ENCODE data around the gene WWC1. TPM values are rescaled to one million over a fixed set of nuclear protein-coding genes. Genes with fewer than 3 reads are reported as not detected.
"Not testable (repeated sequence)": the region's sequence is repeated elsewhere in the genome, so short reads cannot be mapped to it uniquely, and the experiment has no call there.

Gene WWC1
- total and polyA plus RNA-seq, 10 of the 15 experiments (the other 5 are each of a cell fraction or from before 2014, with no cell fraction given), result 0.50 to 7.8 (median 2.5) TPM

GRCh38 chr5:168286863-168287262 lies 4.6 kb upstream of the WWC1 start:
- POLR2A ChIA-PET; H3K9me3 ChIP-seq (replicated peaks; ENCODE audit: control insufficient read depth, insufficient read depth, low read length); H3K4me3 ChIP-seq; BruUV-seq (replicated peaks); DNase-seq (ENCODE audit: low read depth, low spot score); H3K27me3 ChIP-seq (replicated peaks in 1 of 2; ENCODE audit: control insufficient read depth in 2 of 2, insufficient read depth in 2 of 2, low read length in 1 of 2); H3K4me2 ChIP-seq (ENCODE audit: control insufficient read depth, insufficient read depth); H3K79me2 ChIP-seq (ENCODE audit: control insufficient read depth, insufficient read depth, low read length); ATAC-seq; H3K36me3 ChIP-seq (ENCODE audit: control insufficient read depth in 2 of 2, insufficient read depth in 2 of 2, low read length in 1 of 2); FAIRE-seq; H2AFZ ChIP-seq (ENCODE audit: control insufficient read depth, low read depth, low read length); H4K20me1 ChIP-seq (ENCODE audit: control insufficient read depth, insufficient read depth); in situ Hi-C loops (cut with MboI); H3K27ac ChIP-seq (ENCODE audit: control insufficient read depth, insufficient read depth): not testable (repeated sequence)
- RAD21 ChIA-PET (ENCODE audit: unreplicated experiment), result interaction anchor here (0.7 kb wide), 1 partner anchor 17 kb away, joined by 3 read pairs; no protein-coding TSS in a partner anchor
- H3K4me1 ChIP-seq (ENCODE audit: control insufficient read depth, insufficient read depth, low read length), result peaks cover 31% of the 10 kb centered on the region
- CTCF ChIA-PET, result interaction anchor here (1.1 kb wide), 1 partner anchor 17 kb away, joined by 4 read pairs; no protein-coding TSS in a partner anchor
- peak overlapping the region; percentile 12; the same call in 1 of the 2 replicates for H3K9ac ChIP-seq (ENCODE audit: control insufficient read depth, insufficient read depth, low read length)
- 98% methylated on average over 5 of the region's 5 CpGs for WGBS (ENCODE audit: insufficient coverage, insufficient replicate concordance, low lambda C conversion rate, missing lambda C conversion rate)
- intact Hi-C loops (cut with micrococcal nuclease; ENCODE audit: unreplicated experiment), result loop anchor here (5.0 kb wide), 1 partner anchor 200 kb away; the partner anchor contains the start of gene RARS1
- SMC1A ChIA-PET (ENCODE audit: uncharacterized antibody, unreplicated experiment), result interaction anchor here (1.1 to 1.3 kb wide), 2 partner anchors 9 to 59 kb away, joined by 3 to 4 read pairs; no protein-coding TSS in a partner anchor

GRCh38 chr5:168287362-168287761 lies 4.1 kb upstream of the WWC1 start:
- ChIA-PET RAD21 (ENCODE audit: unreplicated experiment) (no interaction called here), SMC1A (ENCODE audit: uncharacterized antibody, unreplicated experiment) (interaction anchor here (1.1 to 1.3 kb wide), 2 partner anchors 9 to 59 kb away, joined by 3 to 4 read pairs; no protein-coding TSS in a partner anchor), POLR2A (no interaction called here), CTCF (no interaction called here)
- H3K27ac ChIP-seq (ENCODE audit: control insufficient read depth, insufficient read depth), result no peak overlapping the region
- peak overlapping the region; percentile 12; the same call in 1 of the 2 replicates for H3K9ac ChIP-seq (ENCODE audit: control insufficient read depth, insufficient read depth, low read length)
- H3K36me3 ChIP-seq (ENCODE audit: control insufficient read depth in 2 of 2, insufficient read depth in 2 of 2, low read length in 1 of 2), result no peaks in the 10 kb centered on the region
- H4K20me1 ChIP-seq (ENCODE audit: control insufficient read depth, insufficient read depth), result no peaks in the 10 kb centered on the region
- H3K27me3 ChIP-seq (replicated peaks in 1 of 2; ENCODE audit: control insufficient read depth in 2 of 2, insufficient read depth in 2 of 2, low read length in 1 of 2), result no peaks in the 10 kb centered on the region
- DNase-seq (ENCODE audit: low read depth, low spot score), result no peak
- ATAC-seq, result no peak
- in situ Hi-C loops (cut with MboI), result no loop called here
- H2AFZ ChIP-seq (ENCODE audit: control insufficient read depth, low read depth, low read length), result peak overlapping the region; percentile 30; the same call in 1 of the 2 replicates
- 14% methylated on average over 4 of the region's 4 CpGs for WGBS (ENCODE audit: insufficient coverage, insufficient replicate concordance, low lambda C conversion rate, missing lambda C conversion rate)
- TF ChIP-seq SMAD1 (IDR thresholded peaks at IDR 0.05; ENCODE audit: low read depth, partially characterized antibody), result no peak
- 0 out of 2 replicates have a peak, but pooled peaks have one; percentile 23 for TF ChIP-seq ZNF217 (IDR thresholded peaks at IDR 0.05)
- no peak for TF ChIP-seq MXI1 (IDR thresholded peaks at IDR 0.05; ENCODE audit: low read depth, low read length)
- no peak for TF ChIP-seq ZBTB11 (CRISPR knock-in tag; IDR thresholded peaks at IDR 0.05)
- H3K4me3 ChIP-seq, result no peak overlapping the region
- FAIRE-seq, result no peak
- peaks cover 31% of the 10 kb centered on the region for H3K4me1 ChIP-seq (ENCODE audit: control insufficient read depth, insufficient read depth, low read length)
- no TSS peak for BruUV-seq (replicated peaks)
- intact Hi-C loops (cut with micrococcal nuclease; ENCODE audit: unreplicated experiment), result loop anchor here (5.0 kb wide), 1 partner anchor 200 kb away; the partner anchor contains the start of gene RARS1
- H3K4me2 ChIP-seq (ENCODE audit: control insufficient read depth, insufficient read depth), result no peak overlapping the region
- H3K9me3 ChIP-seq (replicated peaks; ENCODE audit: control insufficient read depth, insufficient read depth, low read length), result peaks cover 3% of the 10 kb centered on the region; the same call in 2 of the 3 replicates
- no peaks in the 10 kb centered on the region for H3K79me2 ChIP-seq (ENCODE audit: control insufficient read depth, insufficient read depth, low read length)
